ENCODE data around the gene ZNF506. TPM values are rescaled to one million over a fixed set of nuclear protein-coding genes. Genes with fewer than 3 reads are reported as not detected.

ZNF506 gene
- total RNA-seq, 1 experiment from 2014 or later = 3.0 TPM

DNA sequence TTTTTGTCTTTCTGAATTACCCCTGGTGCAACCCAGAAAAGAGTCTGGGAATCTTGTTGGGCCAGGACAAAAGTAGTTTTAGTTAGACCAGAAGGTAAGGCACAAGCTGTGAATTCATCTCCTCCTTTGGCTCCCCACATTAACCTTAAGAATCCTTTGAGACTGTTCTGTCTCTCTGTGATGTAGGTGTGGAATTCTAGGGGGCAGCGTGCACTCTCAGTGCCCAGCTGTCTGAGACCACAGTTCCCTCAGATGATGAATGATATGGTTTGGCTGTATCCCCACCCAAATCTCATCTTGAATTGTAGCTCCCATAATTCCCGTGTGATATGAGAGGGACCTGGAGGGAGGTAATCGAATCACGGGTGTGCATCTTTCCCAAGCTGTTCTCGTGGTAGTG, 43.9 kb downstream of the ZNF506 start:
- Histone ChIP-seq H2BK15ac (ENCODE audit: low read depth, low read length) (no peak overlapping the region), H3K27ac (ENCODE audit: insufficient read length, low read depth, low read length) (no peak overlapping the region), H2BK120ac (ENCODE audit: low read depth, low read length, poor library complexity, severe bottlenecking) (no peak overlapping the region), H2BK20ac (ENCODE audit: low read depth, low read length, poor library complexity, severe bottlenecking) (no peak overlapping the region), H3K14ac (ENCODE audit: insufficient read depth, low read length) (no peak overlapping the region), H3K79me2 (ENCODE audit: insufficient read depth, low read length) (no peaks in the 10 kb centered on the region), H4K91ac (ENCODE audit: insufficient read length, low read depth, low read length) (no peak overlapping the region), H3K18ac (ENCODE audit: insufficient read length, low read depth, low read length) (no peak overlapping the region), H3K4me2 (ENCODE audit: insufficient read depth, insufficient read length, low read length) (peak overlapping the region; percentile 46), H4K8ac (replicated peaks; ENCODE audit: insufficient read length, low read depth, low read length) (no peak overlapping the region), H3K9me3 (ENCODE audit: control insufficient read depth, low read depth, low read length) (no peaks in the 10 kb centered on the region), H3K4ac (ENCODE audit: low read depth, low read length) (no peak overlapping the region), H3K27me3 (ENCODE audit: insufficient read depth, low read length) (no peaks in the 10 kb centered on the region), H4K20me1 (ENCODE audit: control insufficient read depth, insufficient read depth, insufficient read length) (no peaks in the 10 kb centered on the region), H4K5ac (ENCODE audit: insufficient read length, low read depth, low read length) (no peak overlapping the region), H3K56ac (ENCODE audit: insufficient read length, low read depth, low read length) (no peak overlapping the region), H3K9ac (ENCODE audit: extremely low read depth, insufficient read length, low read length) (no peak overlapping the region), H3K23ac (ENCODE audit: insufficient read length, low read depth, low read length) (no peak overlapping the region), H2BK12ac (ENCODE audit: insufficient read length, low read depth, low read length) (no peak overlapping the region), H3T11ph (ENCODE audit: low read length) (no peak overlapping the region), H2AFZ (ENCODE audit: low read length) (no peak overlapping the region), H3K23me2 (ENCODE audit: insufficient read length, low read depth, low read length, poor library complexity, severe bottlenecking) (peaks cover 15% of the 10 kb centered on the region), H3K79me1 (ENCODE audit: insufficient read depth, low read depth, low read length, poor library complexity, severe bottlenecking) (peaks cover 4% of the 10 kb centered on the region), H2BK5ac (ENCODE audit: insufficient read length, low read length) (no peak overlapping the region), H2AK5ac (ENCODE audit: insufficient read length, low read length) (no peak overlapping the region), H3K4me1 (ENCODE audit: insufficient read depth, low read length) (no peaks in the 10 kb centered on the region; the same call in 1 of the 2 replicates)
- peak; percentile 17; the same call in 1 of the 3 replicates for TF ChIP-seq CTCF (conservative IDR thresholded peaks at IDR 0.05)
- no peaks in the 10 kb centered on the region for H3K27me3 Mint-ChIP-seq (ENCODE audit: low read depth)
- WGBS (ENCODE audit: extremely low coverage, insufficient read length, low lambda C conversion rate) = no CpG with 5 or more reads among the region's 5 CpGs
- peaks cover 18 to 20% (median 18%) of the 10 kb centered on the region in 3 experiments; a peak in 6 of 7 replicates for H3K36me3 Mint-ChIP-seq (ENCODE audit: insufficient read depth in 1 of 3, low read depth in 3 of 3)
- H3K4me1 Mint-ChIP-seq = peaks cover 14 to 15% of the 10 kb centered on the region in 2 experiments
- no peak overlapping the region for H3K27ac Mint-ChIP-seq
- peaks cover 0 to 2% of the 10 kb centered on the region in 2 experiments; a peak in 2 of 5 replicates for H3K9me3 Mint-ChIP-seq
- DNase-seq = no peak
- peak overlapping the region; percentile 97 for H3K4me3 Mint-ChIP-seq
